ENCODE measurements around the gene DEXI. TPM values are rescaled to one million over a fixed set of nuclear protein-coding genes. Genes with fewer than 3 reads are reported as not detected.

DEXI gene
- total and polyA plus RNA-seq, 2 of the 13 experiments (the other 11 are each of a cell fraction or from before 2014, with no cell fraction given) = 51.5 to 70.4 TPM

GRCh38 chr16:10895053-10895946 lies 47.0 kb downstream of the DEXI start (continued):
- TF ChIP-seq ZBTB20 (CRISPR knock-in tag; IDR thresholded peaks at IDR 0.05; ENCODE audit: borderline replicate concordance, low read depth) (peak; percentile 86; the same call in 1 of the 2 replicates), GLMP (CRISPR knock-in tag; IDR thresholded peaks at IDR 0.05; ENCODE audit: borderline replicate concordance) (0 out of 2 replicates have a peak, but pooled peaks have one; percentile 67), ZNF678 (CRISPR knock-in tag; IDR thresholded peaks at IDR 0.05) (no peak)

GRCh38 chr16:10892782-10893318 lies 49.4 kb downstream of the DEXI start:
- TF ChIP-seq ETV6 (CRISPR knock-in tag; conservative IDR thresholded peaks at IDR 0.05) = no peak
- TF ChIP-seq ATF7 (IDR thresholded peaks at IDR 0.05) = peak; percentile 74
- TF ChIP-seq ATF7 (CRISPR knock-in tag; IDR thresholded peaks at IDR 0.05) = no peak
- ChIA-PET CTCF (ENCODE audit: low intra/inter-chr PET ratio, low total read pairs) (no interaction called here), POLR2A (no interaction called here)
- Histone ChIP-seq H3K36me3 (replicated peaks in 1 of 2; ENCODE audit: control insufficient read depth in 1 of 2, insufficient read depth in 2 of 2, low read length in 2 of 2) (no peaks in the 10 kb centered on the region), H3K9ac (ENCODE audit: insufficient read depth, low read depth, low read length) (no peak overlapping the region), H3K9me3 (ENCODE audit: low read length) (no peaks in the 10 kb centered on the region), H3K4me3 (replicated peaks in 1 of 3; ENCODE audit: insufficient read depth in 1 of 3, low read depth in 2 of 3, low read length in 3 of 3) (no peak overlapping the region), H3K4me2 (ENCODE audit: low read depth, low read length) (no peak overlapping the region), H3K79me2 (ENCODE audit: insufficient read depth, low read length) (no peaks in the 10 kb centered on the region), H3K4me1 (ENCODE audit: insufficient read depth, low read length) (no peaks in the 10 kb centered on the region), H4K20me1 (ENCODE audit: insufficient read depth, low read length) (no peaks in the 10 kb centered on the region; the same call in 1 of the 2 replicates), H3K27me3 (ENCODE audit: control insufficient read depth in 1 of 2, insufficient read depth in 2 of 2, low read length in 2 of 2) (peaks cover 2 to 13% of the 10 kb centered on the region in 2 experiments; a peak in 2 of 5 replicates), H3K27ac (ENCODE audit: extremely low read length, insufficient read depth, low read length) (no peak overlapping the region), H2AFZ (ENCODE audit: low read length) (no peak overlapping the region)
- no peak for ATAC-seq
- intact Hi-C loops (cut with micrococcal nuclease; ENCODE audit: unreplicated experiment) = no loop called here
- WGBS (ENCODE audit: low lambda C conversion rate) = 3% methylated on average over 5 of the region's 5 CpGs
- no TSS peak for BruUV-seq (replicated peaks)
- in situ Hi-C loops (cut with HindIII; ENCODE audit: extremely low pct_ligation_motif_present, low pct_unique_long_range_greater_than_20kb) = no loop called here
- no peak for DNase-seq (ENCODE audit: low spot score)
- FAIRE-seq = no peak
